ENCODE data around the gene DRC1. TPM values are rescaled to one million over a fixed set of nuclear protein-coding genes. Genes with fewer than 3 reads are reported as not detected.

Gene DRC1
- total RNA-seq, 2 experiments from 2014 or later: not detected

DNA sequence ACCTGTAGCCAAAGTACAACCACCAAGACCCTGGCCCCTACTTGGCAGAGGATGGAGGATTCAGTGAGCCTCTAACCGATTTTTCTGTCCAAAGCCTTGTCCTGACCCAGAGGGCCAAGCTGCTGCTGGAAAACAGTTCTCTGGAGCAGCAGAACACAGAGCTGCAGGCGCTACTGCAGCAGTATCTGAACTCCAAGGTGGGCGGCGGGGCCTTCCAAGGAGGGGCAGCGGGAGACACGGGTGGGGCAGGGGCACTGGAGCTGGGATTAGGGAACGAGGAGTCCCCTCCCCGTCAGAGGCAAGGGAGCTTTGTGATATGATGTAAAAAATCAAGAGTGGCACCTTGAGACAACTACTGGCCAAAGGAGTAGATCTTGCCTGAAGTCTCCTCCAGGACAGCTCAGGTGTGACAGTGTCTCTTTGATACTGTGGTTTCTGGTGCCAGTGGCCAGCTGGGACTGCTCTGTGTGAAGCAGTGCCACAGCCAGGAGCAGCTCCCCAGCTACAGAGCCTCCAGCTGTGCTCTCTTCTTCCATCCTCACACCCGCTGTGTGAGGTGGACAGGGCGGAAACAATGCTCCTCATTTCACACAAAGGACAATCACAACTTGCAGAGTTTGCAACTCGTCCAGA lies 53.4 kb downstream of the DRC1 start:
- intact Hi-C loops (cut with micrococcal nuclease; ENCODE audit: unreplicated experiment): no loop called here
- no peak for DNase-seq (ENCODE audit: low spot score)
- Histone ChIP-seq H4K20me1 (ENCODE audit: insufficient read depth, low read length) (no peaks in the 10 kb centered on the region), H3K9me3 (ENCODE audit: low read length) (no peaks in the 10 kb centered on the region), H3K4me3 (ENCODE audit: low read depth, low read length, poor library complexity, severe bottlenecking) (no peak overlapping the region), H3K79me2 (ENCODE audit: insufficient read depth, low read depth, low read length) (no peaks in the 10 kb centered on the region), H3K36me3 (ENCODE audit: insufficient read depth, low read length) (no peaks in the 10 kb centered on the region), H3K4me1 (ENCODE audit: insufficient read depth, low read length, poor library complexity, severe bottlenecking) (no peaks in the 10 kb centered on the region), H3K9me2 (ENCODE audit: insufficient read depth, low read length) (no peaks in the 10 kb centered on the region), H3K27ac (ENCODE audit: low read depth, low read length, poor library complexity, severe bottlenecking) (no peak overlapping the region), H3K4me2 (ENCODE audit: low read length) (no peak overlapping the region), H2AFZ (ENCODE audit: low read length) (no peak overlapping the region)
- BruUV-seq (replicated peaks): no TSS peak
- POLR2A ChIA-PET: no interaction called here
- TF ChIP-seq EZH2phosphoT487 (IDR thresholded peaks at IDR 0.05; ENCODE audit: borderline replicate concordance, low read depth, low read length): no peak
- TF ChIP-seq, protein P1, sequence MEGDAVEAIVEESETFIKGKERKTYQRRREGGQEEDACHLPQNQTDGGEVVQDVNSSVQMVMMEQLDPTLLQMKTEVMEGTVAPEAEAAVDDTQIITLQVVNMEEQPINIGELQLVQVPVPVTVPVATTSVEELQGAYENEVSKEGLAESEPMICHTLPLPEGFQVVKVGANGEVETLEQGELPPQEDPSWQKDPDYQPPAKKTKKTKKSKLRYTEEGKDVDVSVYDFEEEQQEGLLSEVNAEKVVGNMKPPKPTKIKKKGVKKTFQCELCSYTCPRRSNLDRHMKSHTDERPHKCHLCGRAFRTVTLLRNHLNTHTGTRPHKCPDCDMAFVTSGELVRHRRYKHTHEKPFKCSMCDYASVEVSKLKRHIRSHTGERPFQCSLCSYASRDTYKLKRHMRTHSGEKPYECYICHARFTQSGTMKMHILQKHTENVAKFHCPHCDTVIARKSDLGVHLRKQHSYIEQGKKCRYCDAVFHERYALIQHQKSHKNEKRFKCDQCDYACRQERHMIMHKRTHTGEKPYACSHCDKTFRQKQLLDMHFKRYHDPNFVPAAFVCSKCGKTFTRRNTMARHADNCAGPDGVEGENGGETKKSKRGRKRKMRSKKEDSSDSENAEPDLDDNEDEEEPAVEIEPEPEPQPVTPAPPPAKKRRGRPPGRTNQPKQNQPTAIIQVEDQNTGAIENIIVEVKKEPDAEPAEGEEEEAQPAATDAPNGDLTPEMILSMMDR (conservative IDR thresholded peaks at IDR 0.05; ENCODE audit: low read length): no peak
- CTCF ChIA-PET (ENCODE audit: unreplicated experiment): no interaction called here

DNA sequence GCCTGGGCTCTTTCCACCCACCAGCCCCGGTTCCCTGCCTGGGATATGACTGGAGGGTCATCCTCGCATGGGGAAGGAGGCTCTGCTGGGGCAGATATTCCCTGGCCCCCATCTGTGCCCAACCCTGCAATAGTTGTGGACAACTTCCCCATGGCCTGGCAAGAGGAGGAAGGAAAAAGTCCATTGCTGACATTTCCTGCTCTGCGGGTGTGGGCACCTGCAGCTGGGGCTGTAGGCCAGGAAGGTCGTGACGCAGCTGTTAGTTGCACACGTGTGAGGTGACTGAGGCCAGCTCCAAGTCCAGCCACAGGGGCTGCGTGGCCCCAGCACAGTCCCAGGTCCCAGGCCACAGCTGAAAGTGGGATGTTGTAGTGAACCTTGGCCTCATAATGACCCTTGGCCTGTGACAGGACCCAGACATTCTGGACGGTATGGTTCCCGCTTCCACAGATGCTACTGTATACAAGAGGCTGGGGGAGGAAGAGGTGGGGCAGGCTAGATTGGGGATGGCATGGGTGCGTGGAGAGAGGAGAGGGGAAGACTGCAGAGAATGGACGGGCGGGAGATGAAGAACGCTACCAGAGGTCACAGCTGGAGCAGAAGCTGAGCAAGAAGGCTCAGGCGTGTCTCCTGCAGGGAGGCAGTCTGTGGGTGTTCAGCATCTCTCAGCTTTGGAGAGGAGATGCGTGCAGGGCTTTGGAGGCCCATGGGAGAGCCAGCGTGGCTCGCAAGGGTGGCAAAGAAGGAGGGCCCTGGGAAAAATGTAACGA lies 54.1 kb downstream of the DRC1 start:
- Histone ChIP-seq H3K4me1 (ENCODE audit: insufficient read depth, low read length, poor library complexity, severe bottlenecking) (no peaks in the 10 kb centered on the region), H3K4me3 (ENCODE audit: low read depth, low read length, poor library complexity, severe bottlenecking) (no peak overlapping the region), H3K4me2 (ENCODE audit: low read length) (no peak overlapping the region), H3K36me3 (ENCODE audit: insufficient read depth, low read length) (no peaks in the 10 kb centered on the region), H3K79me2 (ENCODE audit: insufficient read depth, low read depth, low read length) (no peaks in the 10 kb centered on the region), H3K27ac (ENCODE audit: low read depth, low read length, poor library complexity, severe bottlenecking) (no peak overlapping the region), H3K9me3 (ENCODE audit: low read length) (no peaks in the 10 kb centered on the region), H4K20me1 (ENCODE audit: insufficient read depth, low read length) (no peaks in the 10 kb centered on the region), H3K9me2 (ENCODE audit: insufficient read depth, low read length) (no peaks in the 10 kb centered on the region), H2AFZ (ENCODE audit: low read length) (no peak overlapping the region)
- BruUV-seq (replicated peaks): no TSS peak
- ChIA-PET CTCF (ENCODE audit: unreplicated experiment) (no interaction called here), POLR2A (no interaction called here)
- no peak for TF ChIP-seq EZH2phosphoT487 (IDR thresholded peaks at IDR 0.05; ENCODE audit: borderline replicate concordance, low read depth, low read length)
- TF ChIP-seq, protein P1 (conservative IDR thresholded peaks at IDR 0.05; ENCODE audit: low read length): no peak
- intact Hi-C loops (cut with micrococcal nuclease; ENCODE audit: unreplicated experiment): no loop called here
- no peak for DNase-seq (ENCODE audit: low spot score)
